C4-2B (cell line): ENCODE results near the gene SLC34A2.

Source experiments
- ZFX ChIP-seq: fragments of 450-650 bp; IDR thresholded peaks from 2 replicates; pipeline ENCODE4 v1.6.1; 2017
- TF ChIP-seq, protein P1 (sequence below): fragments of 450-650 bp; conservative IDR thresholded peaks from 2 replicates; pipeline ENCODE4 v1.5.1; 2017; ENCODE audit warnings: mild to moderate bottlenecking

DNA sequence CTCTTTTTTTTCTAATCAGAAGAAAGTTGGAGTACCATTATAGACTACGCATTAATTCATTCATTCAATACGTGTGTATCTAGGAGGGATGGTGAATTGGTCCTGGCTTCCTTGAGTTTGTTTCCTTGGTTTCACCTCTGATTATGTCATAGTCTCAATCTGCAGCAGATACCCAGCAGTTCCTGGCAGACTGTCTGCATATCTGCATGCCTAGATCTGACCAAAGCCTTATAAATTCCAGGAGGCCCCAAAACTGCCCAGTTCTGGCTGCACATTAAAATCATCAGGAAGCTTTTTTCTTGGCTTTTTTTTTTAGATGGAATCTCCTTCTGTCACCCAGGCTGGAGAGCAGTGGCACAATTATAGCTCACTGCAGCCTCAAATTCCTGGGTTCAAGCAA is 27.2 kb upstream of the SLC34A2 start:
- TF ChIP-seq, protein P1, sequence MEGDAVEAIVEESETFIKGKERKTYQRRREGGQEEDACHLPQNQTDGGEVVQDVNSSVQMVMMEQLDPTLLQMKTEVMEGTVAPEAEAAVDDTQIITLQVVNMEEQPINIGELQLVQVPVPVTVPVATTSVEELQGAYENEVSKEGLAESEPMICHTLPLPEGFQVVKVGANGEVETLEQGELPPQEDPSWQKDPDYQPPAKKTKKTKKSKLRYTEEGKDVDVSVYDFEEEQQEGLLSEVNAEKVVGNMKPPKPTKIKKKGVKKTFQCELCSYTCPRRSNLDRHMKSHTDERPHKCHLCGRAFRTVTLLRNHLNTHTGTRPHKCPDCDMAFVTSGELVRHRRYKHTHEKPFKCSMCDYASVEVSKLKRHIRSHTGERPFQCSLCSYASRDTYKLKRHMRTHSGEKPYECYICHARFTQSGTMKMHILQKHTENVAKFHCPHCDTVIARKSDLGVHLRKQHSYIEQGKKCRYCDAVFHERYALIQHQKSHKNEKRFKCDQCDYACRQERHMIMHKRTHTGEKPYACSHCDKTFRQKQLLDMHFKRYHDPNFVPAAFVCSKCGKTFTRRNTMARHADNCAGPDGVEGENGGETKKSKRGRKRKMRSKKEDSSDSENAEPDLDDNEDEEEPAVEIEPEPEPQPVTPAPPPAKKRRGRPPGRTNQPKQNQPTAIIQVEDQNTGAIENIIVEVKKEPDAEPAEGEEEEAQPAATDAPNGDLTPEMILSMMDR = no peak
- no peak for TF ChIP-seq ZFX
